NCI-H446 treated with DMSO at 0.1 percent for 48 hours (cell line): ENCODE data around the gene GIN1.

ENCODE experiments used
- DNase-seq: peaks from one replicate; lab custom pipeline; 2025; lab: John Stamatoyannopoulos, UW

Gene GIN1

DNA sequence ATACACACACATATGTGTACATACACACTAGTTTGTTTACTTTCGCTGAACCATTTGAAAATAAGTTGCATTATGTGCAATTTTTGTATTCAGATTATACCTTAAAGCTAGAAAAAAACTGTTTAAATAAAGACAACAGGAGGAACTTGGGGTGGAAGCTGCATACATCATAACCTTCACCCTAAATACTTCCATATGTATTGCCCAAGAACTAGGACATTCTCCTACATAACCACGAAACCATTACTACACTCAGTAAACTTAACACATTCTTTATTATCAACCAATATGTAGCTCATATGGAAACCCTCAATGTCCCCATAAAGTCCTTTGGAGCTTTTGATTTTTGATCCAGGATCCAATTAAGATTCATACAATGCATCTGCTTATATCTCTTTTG is 83.3 kb downstream of the GIN1 start:
- DNase-seq, result no peak
